ENCODE measurements around the gene PIGS.

DNA sequence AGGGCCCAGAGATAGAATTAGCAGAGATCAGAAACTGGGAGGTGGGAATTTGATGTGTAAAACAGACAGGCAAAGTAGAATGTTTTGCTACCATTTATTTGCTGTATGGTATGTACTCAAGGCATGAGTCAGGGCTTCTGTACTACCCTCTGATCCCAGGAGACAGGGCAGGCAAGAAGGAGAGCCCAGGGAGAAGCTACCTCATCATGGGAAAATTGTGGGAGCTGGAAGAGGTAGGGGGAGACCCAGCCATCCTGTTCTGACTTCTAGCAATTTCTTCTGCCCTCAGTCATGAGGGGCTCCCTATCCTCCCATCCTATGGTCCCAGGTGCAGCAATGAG, 1.7 kb upstream of the PIGS start:
- TF ChIP-seq, protein P1, sequence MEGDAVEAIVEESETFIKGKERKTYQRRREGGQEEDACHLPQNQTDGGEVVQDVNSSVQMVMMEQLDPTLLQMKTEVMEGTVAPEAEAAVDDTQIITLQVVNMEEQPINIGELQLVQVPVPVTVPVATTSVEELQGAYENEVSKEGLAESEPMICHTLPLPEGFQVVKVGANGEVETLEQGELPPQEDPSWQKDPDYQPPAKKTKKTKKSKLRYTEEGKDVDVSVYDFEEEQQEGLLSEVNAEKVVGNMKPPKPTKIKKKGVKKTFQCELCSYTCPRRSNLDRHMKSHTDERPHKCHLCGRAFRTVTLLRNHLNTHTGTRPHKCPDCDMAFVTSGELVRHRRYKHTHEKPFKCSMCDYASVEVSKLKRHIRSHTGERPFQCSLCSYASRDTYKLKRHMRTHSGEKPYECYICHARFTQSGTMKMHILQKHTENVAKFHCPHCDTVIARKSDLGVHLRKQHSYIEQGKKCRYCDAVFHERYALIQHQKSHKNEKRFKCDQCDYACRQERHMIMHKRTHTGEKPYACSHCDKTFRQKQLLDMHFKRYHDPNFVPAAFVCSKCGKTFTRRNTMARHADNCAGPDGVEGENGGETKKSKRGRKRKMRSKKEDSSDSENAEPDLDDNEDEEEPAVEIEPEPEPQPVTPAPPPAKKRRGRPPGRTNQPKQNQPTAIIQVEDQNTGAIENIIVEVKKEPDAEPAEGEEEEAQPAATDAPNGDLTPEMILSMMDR (IDR thresholded peaks at IDR 0.05), result no peak
- TF ChIP-seq POLR2AphosphoS5 (IDR thresholded peaks at IDR 0.05), result no peak
- TF ChIP-seq POLR2A (IDR thresholded peaks at IDR 0.05; ENCODE audit: low read depth), result no peak
